ENCODE results near the gene RIPOR3. TPM values are rescaled to one million over a fixed set of nuclear protein-coding genes. Genes with fewer than 3 reads are reported as not detected.
"Not testable (repeated sequence)": the region's sequence is repeated elsewhere in the genome, so short reads cannot be mapped to it uniquely, and the experiment has no call there.

The RIPOR3 gene
- total RNA-seq, 1 experiment from 2014 or later, result 0.31 TPM

GRCh38 chr20:50577175-50578018 is 113.9 kb downstream of the RIPOR3 start:
- DNase-seq (ENCODE audit: low spot score), result no peak

- DNase-seq (ENCODE audit: low spot score), result peak; percentile 86
Observed at GRCh38 chr20:50575865-50576720, 115.2 kb downstream of the RIPOR3 start.

GRCh38 chr20:50574586-50574985 is 116.8 kb downstream of the RIPOR3 start:
- DNase-seq (ENCODE audit: low spot score), result no peak

- no peak for DNase-seq (ENCODE audit: low spot score)
Observed at GRCh38 chr20:50574108-50574507, 117.2 kb downstream of the RIPOR3 start.

- no peak for DNase-seq (ENCODE audit: low spot score)
Observed at GRCh38 chr20:50572938-50573777, 118.2 kb downstream of the RIPOR3 start.

GRCh38 chr20:50571466-50571865 is 119.9 kb downstream of the RIPOR3 start:
- DNase-seq (ENCODE audit: low spot score), result no peak

- DNase-seq (ENCODE audit: low spot score), result peak; percentile 71
Observed at GRCh38 chr20:50569864-50570836, 121.2 kb downstream of the RIPOR3 start.

GRCh38 chr20:50569487-50569863 is 121.9 kb downstream of the RIPOR3 start:
- DNase-seq (ENCODE audit: low spot score), result not testable (repeated sequence)

- DNase-seq (ENCODE audit: low spot score), result no peak
Observed at GRCh38 chr20:50568549-50568942, 122.8 kb downstream of the RIPOR3 start.

GRCh38 chr20:50567860-50568548 is 123.3 kb downstream of the RIPOR3 start:
- DNase-seq (ENCODE audit: low spot score), result no peak

GRCh38 chr20:50565871-50566270 is 125.5 kb downstream of the RIPOR3 start:
- no peak for DNase-seq (ENCODE audit: low spot score)

- DNase-seq (ENCODE audit: low spot score), result no peak
Observed at GRCh38 chr20:50565383-50565782, 126.0 kb downstream of the RIPOR3 start.

- DNase-seq (ENCODE audit: low spot score), result no peak
Observed at GRCh38 chr20:50563133-50563944, 128.0 kb downstream of the RIPOR3 start.

- DNase-seq (ENCODE audit: low spot score), result no peak
Observed at GRCh38 chr20:50562262-50562701, 129.1 kb downstream of the RIPOR3 start.

GRCh38 chr20:50561379-50562078 is 129.8 kb downstream of the RIPOR3 start:
- DNase-seq (ENCODE audit: low spot score), result peak; percentile 86

- DNase-seq (ENCODE audit: low spot score), result no peak
Observed at GRCh38 chr20:50560867-50561266, 130.5 kb downstream of the RIPOR3 start.

GRCh38 chr20:50559856-50560638 is 131.3 kb downstream of the RIPOR3 start:
- DNase-seq (ENCODE audit: low spot score), result no peak
